OCI-LY3 (cell line): ENCODE data around the gene L3MBTL1.

ENCODE experiments used
- H2AFZ ChIP-seq: fragments of 200-600, 300-600 bp; shearing (Covaris generic); 2 replicates; pipeline ENCODE4 v1.6.0; 2014; ENCODE audit warnings: antibody characterized with exemption, low read depth, low read length
- H3K27ac ChIP-seq: fragments of 200-600, 300-600 bp; sonication (generic); 2 replicates; pipeline ENCODE4 v1.5.1; 2014; ENCODE audit warnings: mild to moderate bottlenecking, low read length, moderate library complexity, mixed read lengths
- H3K27me3 ChIP-seq: fragments of 200-600, 300-600 bp; sonication (generic); 2 replicates; pipeline ENCODE4 v1.6.1; 2014; ENCODE audit warnings: low read depth, low read length, mixed read lengths
- H3K36me3 ChIP-seq: fragments of 200-600, 300-600 bp; sonication (generic); replicated peaks from 2 replicates; pipeline ENCODE3; 2014; ENCODE audit warnings: low read depth, low read length, mixed read lengths
- H3K4me1 ChIP-seq: fragments of 300-600, 200-600 bp; sonication (generic); 2 replicates; pipeline ENCODE4 v1.6.1; 2014; ENCODE audit warnings: low read length, mixed read lengths
- H3K4me2 ChIP-seq: fragments of 200-600, 300-600 bp; sonication (generic); 2 replicates; pipeline ENCODE4 v1.6.1; 2014; ENCODE audit warnings: low read length, mixed read lengths
- H3K4me3 ChIP-seq: fragments of 300-600, 200-600 bp; sonication (generic); 2 replicates; pipeline ENCODE4 v1.5.1; 2014; ENCODE audit warnings: antibody characterized with exemption, mild to moderate bottlenecking, low read length, moderate library complexity
- H3K79me2 ChIP-seq: fragments of 300-600, 200-600 bp; shearing (Covaris generic); 2 replicates; pipeline ENCODE4 v1.6.1; 2014; ENCODE audit warnings: mild to moderate bottlenecking, low read length, mixed read lengths
- H3K9ac ChIP-seq: fragments of 300-600, 200-600 bp; shearing (Covaris generic); 2 replicates; pipeline ENCODE4 v1.6.0; 2014; ENCODE audit warnings: mild to moderate bottlenecking, low read length, moderate library complexity
- H3K9me3 ChIP-seq: fragments of 200-600, 300-600 bp; shearing (Covaris generic); 2 replicates; pipeline ENCODE4 v1.6.1; 2014; ENCODE audit warnings: low read length, mixed read lengths; ENCODE audit not compliant: insufficient read depth
- H4K20me1 ChIP-seq: fragments of 200-600, 300-600 bp; sonication (generic); 2 replicates; pipeline ENCODE4 v1.6.1; 2016; ENCODE audit warnings: low read length, mixed read lengths; ENCODE audit not compliant: insufficient read depth
- CTCF ChIP-seq: fragments of 200-600, 300-600 bp; sonication (generic); IDR thresholded peaks from 2 replicates; pipeline ENCODE4 v1.5.1; 2014; ENCODE audit warnings: antibody characterized with exemption, low read length, low read depth
- EZH2phosphoT487 ChIP-seq: fragments of 200-600 bp; shearing (Covaris generic); IDR thresholded peaks from 2 replicates; pipeline ENCODE4 v1.6.1; 2018; ENCODE audit warnings: antibody characterized with exemption, mixed run types, low read depth

L3MBTL1 gene

GRCh38 chr20:43590392-43591303, 83.2 kb downstream of the L3MBTL1 start, which contains the start of gene IFT52:
TSS of gene IFT52 (plus strand) at chr20:43590937. CDS start at chr20:43594699, 3,762 bp downstream.
- Histone ChIP-seq H3K9ac (peak within 1 kb of the TSS; percentile 74), H3K4me2 (peak within 1 kb of the TSS; percentile 87), H2AFZ (peak within 1 kb of the TSS; percentile 94), H3K4me3 (peak within 1 kb of the TSS; percentile 80), H3K36me3 (no peaks in the 10 kb centered on the region), H3K27ac (peak within 1 kb of the TSS; percentile 55), H4K20me1 (no peaks in the 10 kb centered on the region), H3K79me2 (peaks cover 7% of the 10 kb centered on the region; the same call in 1 of the 2 replicates), H3K4me1 (peaks cover 11% of the 10 kb centered on the region), H3K27me3 (peaks cover 1% of the 10 kb centered on the region; the same call in 1 of the 2 replicates), H3K9me3 (no peaks in the 10 kb centered on the region)
- TF ChIP-seq EZH2phosphoT487 (no peak), CTCF (no peak)
